Heart right ventricle (tissue), 16 donors: ENCODE data around the gene USH2A. TPM values are rescaled to one million over a fixed set of nuclear protein-coding genes. Genes with fewer than 3 reads are reported as not detected.

ENCODE experiments used
- ATAC-seq, 8 donors: fragments of 200-7000 bp; cut with Tn5 transposase; one replicate each; pipeline ENCODE4 v1.9.1; 2020; ENCODE audit warnings: mild to moderate bottlenecking in 8 of 8, moderate library complexity in 8 of 8, moderate number of reproducible peaks in 1 of 8
- DNase-seq, 2 donors: peaks; one replicate each; pipeline ENCODE4 v3.0.0-alpha.2; 2020
- H3K27ac ChIP-seq, 10 donors: fragments of 200-600 bp; sonication (generic) in 2 of 10; one replicate each; pipeline versions ENCODE4 v1.5.0 to v1.8.0; 2020 to 2022; ENCODE audit warnings: mild to moderate bottlenecking in 3 of 10
- H3K27me3 ChIP-seq, 7 donors: fragments of 200-600 bp; one replicate each; pipeline ENCODE4 v1.8.0; 2021 to 2022; ENCODE audit warnings: mild to moderate bottlenecking in 2 of 7
- H3K36me3 ChIP-seq, 9 donors: fragments of 200-600 bp; sonication (generic) in 1 of 9; one replicate each; pipeline versions ENCODE4 v1.5.0 to v1.8.0; 2020 to 2022; ENCODE audit warnings: mild to moderate bottlenecking in 2 of 9
- H3K4me1 ChIP-seq, 9 donors: fragments of 200-600 bp; sonication (generic) in 1 of 9; one replicate each; pipeline versions ENCODE4 v1.5.0 to v1.8.0; 2020 to 2022; ENCODE audit warnings: mild to moderate bottlenecking in 4 of 9
- H3K4me3 ChIP-seq, 10 donors: fragments of 200-600 bp; sonication (generic) in 2 of 10; one replicate each; pipeline versions ENCODE4 v1.5.0 to v1.8.0; 2020 to 2022; ENCODE audit warnings: mild to moderate bottlenecking in 7 of 10, moderate library complexity in 2 of 10
- H3K9me3 ChIP-seq, 11 donors: fragments of 200-600 bp in 10 of 11; sonication (generic) in 2 of 11; one replicate each; pipeline versions ENCODE4 v1.5.0 to v1.8.0; 2013 to 2022; ENCODE audit warnings: mild to moderate bottlenecking in 2 of 11, control low read depth in 1 of 11, moderate library complexity in 1 of 11
- WGBS, 2 donors: extraction: QIAGEN DNeasy Blood & Tissue Kit; methylation state at CpG; one replicate each; pipeline ENCODE4 v1.1.7; 2013; ENCODE audit warnings: inconsistent platforms in 1 of 2; 5-methylcytosine and 5-hydroxymethylcytosine counted together
- intact Hi-C, 10 donors: fragments of 100-400 bp; cut with DNase I; formaldehyde crosslinking; loops; one replicate each; pipeline versions ENCODE4 v1.11.1 to v1.14.2; 2022
- polyA plus RNA-seq, 2 donors: library from polyadenylated mRNA; stranded (reverse); fragments of 200-250 nt; gene quantifications; one replicate each; pipeline ENCODE4 v1.2.3, GENCODE V29; 2013
- total RNA-seq, 10 donors: library from RNA; stranded (reverse); fragmentation: NEBNext Ultra II Directional in 3 of 10; extraction: Animal tissue kit (Norgen Biotek cat#: 25700) in 3 of 10; gene quantifications; one replicate each; pipeline versions ENCODE4 v1.2.1 to v1.2.4, GENCODE V29; 2021 to 2023
- TF ChIP-seq, protein P1 (sequence below), 9 donors: fragments of 200-600 bp; sonication (generic) in 2 of 9; IDR thresholded peaks; one replicate each; pipeline versions ENCODE4 v1.5.0 to v1.8.0; 2021 to 2022; ENCODE audit warnings: antibody characterized with exemption in 9 of 9, mild to moderate bottlenecking in 5 of 9, moderate library complexity in 1 of 9
- donor health status: Arrhythmogenic right ventricular cardiomyopathy.
- donor health status: ischemic (EF 13 %, LVEDD 7.1; RV severe dilation, severe dysfunction).
- donor health status: healthy with polysubstance abuse.
- donor health status: DM: no; HTN: yes; CAD: no.
- donor health status: DM: no; HTN: no; CAD: no.
- donor health status: ischemic (EF 25% LVEDD 6.9; RV normal size, moderate dysfunction).
- donor health status: ischemic (EF 25% LVEDD 5.7; RV mildly dilated, moderate dysfunction).
- donor health status: healthy.
- donor health status: DM: yes; HTN: yes; CAD: no.
- donor health status: Ischemic cardiomyopathy.
- donor health status: ischemic (EF 35%, LVEDD 5.7; RV mildly dilated, moderate dysfunction).
- donor health status: nonischemic (EF 11% LVEDD 7.7; RV severe dilation, severe dysfunction).
- donor health status: DM: yes; HTN: yes; CAD: no.
- donor health status: PGD.
- donor health status: ischemic (EF 29% LVEDD 5.4; RV normal size, mild dysfunction).
- donor health status: nonischemic (EF 23%, LVEDD 6.1; RV moderate dilation, normal function).

The USH2A gene
- total and polyA plus RNA-seq, 12 donors, result 0.01 to 4.9 (median 3.6) TPM

DNA sequence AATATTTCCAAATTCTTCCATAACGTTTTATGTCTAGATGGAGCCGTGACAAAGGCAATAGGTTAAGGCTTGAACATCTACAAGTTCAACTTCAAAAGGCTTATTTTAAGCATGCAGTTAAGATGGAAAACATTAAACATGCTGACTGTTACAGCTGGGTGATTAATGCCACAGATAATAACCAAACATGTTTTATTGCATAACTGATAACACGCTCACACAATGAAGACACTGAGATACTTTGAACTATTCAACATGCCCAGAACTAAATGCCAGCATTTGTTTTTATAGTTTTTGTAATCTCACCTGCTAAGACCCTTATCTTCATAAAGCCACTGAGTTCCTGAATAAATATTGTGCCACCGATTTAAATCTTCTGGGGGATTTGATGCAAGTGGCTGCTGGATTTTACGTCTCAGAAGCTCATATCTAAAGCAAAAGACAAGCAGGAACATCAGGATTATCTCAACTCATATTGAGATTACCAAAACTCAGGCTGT lies 545.7 kb downstream of the USH2A start:
- Histone ChIP-seq H3K4me3 (no peak overlapping the region), H3K9me3 (peaks cover 0 to under 1% (median 0%) of the 10 kb centered on the region in 11 donors), H3K27ac (no peak overlapping the region), H3K4me1 (no peaks in the 10 kb centered on the region), H3K27me3 (no peaks in the 10 kb centered on the region), H3K36me3 (no peaks in the 10 kb centered on the region)
- no peak for ATAC-seq
- TF ChIP-seq, protein P1, sequence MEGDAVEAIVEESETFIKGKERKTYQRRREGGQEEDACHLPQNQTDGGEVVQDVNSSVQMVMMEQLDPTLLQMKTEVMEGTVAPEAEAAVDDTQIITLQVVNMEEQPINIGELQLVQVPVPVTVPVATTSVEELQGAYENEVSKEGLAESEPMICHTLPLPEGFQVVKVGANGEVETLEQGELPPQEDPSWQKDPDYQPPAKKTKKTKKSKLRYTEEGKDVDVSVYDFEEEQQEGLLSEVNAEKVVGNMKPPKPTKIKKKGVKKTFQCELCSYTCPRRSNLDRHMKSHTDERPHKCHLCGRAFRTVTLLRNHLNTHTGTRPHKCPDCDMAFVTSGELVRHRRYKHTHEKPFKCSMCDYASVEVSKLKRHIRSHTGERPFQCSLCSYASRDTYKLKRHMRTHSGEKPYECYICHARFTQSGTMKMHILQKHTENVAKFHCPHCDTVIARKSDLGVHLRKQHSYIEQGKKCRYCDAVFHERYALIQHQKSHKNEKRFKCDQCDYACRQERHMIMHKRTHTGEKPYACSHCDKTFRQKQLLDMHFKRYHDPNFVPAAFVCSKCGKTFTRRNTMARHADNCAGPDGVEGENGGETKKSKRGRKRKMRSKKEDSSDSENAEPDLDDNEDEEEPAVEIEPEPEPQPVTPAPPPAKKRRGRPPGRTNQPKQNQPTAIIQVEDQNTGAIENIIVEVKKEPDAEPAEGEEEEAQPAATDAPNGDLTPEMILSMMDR (IDR thresholded peaks at IDR 0.05), result no peak
- DNase-seq, result no peak
- intact Hi-C loops, result no loop called here
- 63 to 80% methylated on average over 5 of the region's 5 CpGs for WGBS, 2 donors

DNA sequence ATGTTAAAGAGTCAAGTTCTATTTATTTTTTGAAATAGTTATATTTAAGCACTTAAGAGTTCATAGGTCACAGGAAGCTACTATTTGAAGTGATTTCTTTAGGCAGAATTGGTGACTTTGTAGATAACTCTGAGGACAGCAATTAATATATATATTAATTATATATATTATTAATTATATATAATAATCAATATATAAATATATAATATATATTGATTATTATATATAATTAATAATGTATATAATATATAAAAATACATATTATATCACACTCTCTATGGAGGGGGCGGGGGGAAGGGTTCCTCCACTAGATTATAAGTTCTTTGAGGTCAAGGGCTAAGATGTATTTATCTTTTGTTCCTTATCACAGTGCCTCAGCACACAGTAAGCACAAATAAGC lies 547.5 kb downstream of the USH2A start:
- intact Hi-C loops, result no loop called here
- H3K4me3 ChIP-seq, result no peak overlapping the region
- H3K4me1 ChIP-seq, result no peaks in the 10 kb centered on the region
- 86 to 94% methylated on average over 1 of the region's 1 CpG for WGBS, 2 donors
- ATAC-seq (no peak), DNase-seq (no peak)
- H3K36me3 ChIP-seq, result no peaks in the 10 kb centered on the region
- TF ChIP-seq, protein P1 (IDR thresholded peaks at IDR 0.05), result no peak
- H3K9me3 ChIP-seq, result no peaks in the 10 kb centered on the region
- H3K27me3 ChIP-seq, result no peaks in the 10 kb centered on the region
- no peak overlapping the region for H3K27ac ChIP-seq

DNA sequence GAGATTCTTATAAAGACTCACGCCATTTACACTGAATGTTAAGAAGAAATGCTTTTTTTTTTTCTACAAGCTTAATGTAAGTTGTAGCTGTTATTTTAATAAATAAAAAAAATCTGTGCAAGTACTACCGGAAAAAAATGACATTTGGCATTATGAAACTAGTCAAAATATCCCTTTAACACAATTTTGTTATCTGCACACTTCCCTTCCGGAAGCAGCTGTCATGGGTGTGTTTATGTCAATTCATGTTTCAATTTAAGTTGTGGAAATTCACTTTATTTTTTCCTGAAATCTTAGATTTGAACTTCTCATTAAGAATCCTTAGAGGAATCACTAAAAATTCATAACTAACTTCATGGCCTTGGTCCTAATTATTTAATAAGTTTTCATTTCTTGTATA lies 548.0 kb downstream of the USH2A start:
- intact Hi-C loops, result no loop called here
- H3K4me3 ChIP-seq, result no peak overlapping the region
- no peak overlapping the region for H3K27ac ChIP-seq
- DNase-seq (no peak), ATAC-seq (no peak)
- H3K27me3 ChIP-seq, result no peaks in the 10 kb centered on the region
- no peaks in the 10 kb centered on the region for H3K36me3 ChIP-seq
- H3K4me1 ChIP-seq, result no peaks in the 10 kb centered on the region
- TF ChIP-seq, protein P1 (IDR thresholded peaks at IDR 0.05), result no peak
- WGBS, 2 donors, result 48 to 52% methylated on average over 3 of the region's 3 CpGs
- H3K9me3 ChIP-seq, result no peaks in the 10 kb centered on the region

DNA sequence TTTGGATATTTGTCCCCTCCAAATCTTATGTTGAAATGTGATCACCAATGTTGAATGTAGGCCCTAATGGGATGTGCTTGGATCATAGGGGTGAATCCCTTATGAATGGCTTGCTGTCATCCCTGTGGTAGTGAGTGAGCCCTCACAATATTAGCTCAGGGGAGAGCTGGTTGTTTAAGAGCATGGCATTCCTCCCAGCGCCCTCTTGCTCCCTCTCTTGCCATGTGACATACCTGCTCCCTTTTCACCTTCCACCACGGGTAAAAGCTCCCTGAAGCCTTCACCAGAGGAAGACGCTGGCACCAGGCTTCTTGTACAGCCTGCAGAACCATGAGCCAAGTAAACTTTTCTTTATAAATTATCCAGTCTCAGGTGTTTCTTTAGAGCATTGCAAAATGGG lies 550.6 kb downstream of the USH2A start:
- WGBS, 2 donors, result 66 to 69% methylated on average over 3 of the region's 3 CpGs
- intact Hi-C loops, result no loop called here
- no peaks in the 10 kb centered on the region for H3K9me3 ChIP-seq
- no peaks in the 10 kb centered on the region for H3K4me1 ChIP-seq
- TF ChIP-seq, protein P1 (IDR thresholded peaks at IDR 0.05), result no peak
- DNase-seq (no peak), ATAC-seq (no peak)
- no peak overlapping the region for H3K4me3 ChIP-seq
- H3K36me3 ChIP-seq, result no peaks in the 10 kb centered on the region
- no peaks in the 10 kb centered on the region for H3K27me3 ChIP-seq
- H3K27ac ChIP-seq, result no peak overlapping the region
